Fibroblast of lung (primary cell): Measurements from ENCODE around the gene TM7SF2. TPM values are rescaled to one million over a fixed set of nuclear protein-coding genes. Genes with fewer than 3 reads are reported as not detected.

Experiments used
- DNase-seq, 2 donors: peaks; one replicate each; pipeline versions ENCODE4 v3.0.0 to v3.0.0-alpha.2; 2010; ENCODE audit warnings: low read depth in 2 of 2
- H2AFZ ChIP-seq: 2 replicates; pipeline ENCODE4 v1.5.1; 2012; ENCODE audit warnings: low read length, control low read depth, inconsistent platforms
- H3K27ac ChIP-seq: 2 replicates; pipeline ENCODE4 v1.5.1; 2011; ENCODE audit warnings: low read length, control low read depth; ENCODE audit not compliant: insufficient read depth
- H3K27me3 ChIP-seq: 2 replicates; pipeline ENCODE4 v1.5.1; 2011; ENCODE audit warnings: mild to moderate bottlenecking, low read length; ENCODE audit not compliant: control insufficient read depth, insufficient read depth
- H3K36me3 ChIP-seq: 2 replicates; pipeline ENCODE4 v1.5.1; 2011; ENCODE audit warnings: low read length; ENCODE audit not compliant: control insufficient read depth, insufficient read depth
- H3K4me1 ChIP-seq: 2 replicates; pipeline ENCODE4 v1.5.1; 2011; ENCODE audit warnings: low read length; ENCODE audit not compliant: control insufficient read depth, insufficient read depth; ENCODE audit errors: extremely low read depth
- H3K4me2 ChIP-seq: 2 replicates; pipeline ENCODE4 v1.5.1; 2011; ENCODE audit warnings: low read length, control low read depth; ENCODE audit not compliant: insufficient read depth; ENCODE audit errors: extremely low read depth
- H3K4me3 ChIP-seq, 4 experiments: fragments of 200-600 bp in 1 of 4; sonication (generic) in 1 of 4; replicated peaks in 1 of 4; 2 replicates each; pipeline ENCODE4 v1.5.1; 2011 to 2016; ENCODE audit warnings: low read length in 4 of 4, low read depth in 3 of 4, mild to moderate bottlenecking in 3 of 4, control low read depth in 2 of 4, inconsistent platforms in 1 of 4, mixed read lengths in 1 of 4; ENCODE audit not compliant: insufficient read depth in 1 of 4; ENCODE audit errors: control extremely low read depth in 1 of 4
- H3K79me2 ChIP-seq: 2 replicates; pipeline ENCODE4 v1.5.1; 2012; ENCODE audit warnings: mild to moderate bottlenecking, low read length, inconsistent platforms; ENCODE audit not compliant: control insufficient read depth, insufficient read depth
- H3K9ac ChIP-seq: 2 replicates; pipeline ENCODE4 v1.5.1; 2011; ENCODE audit warnings: mild to moderate bottlenecking, low read length, control low read depth; ENCODE audit not compliant: insufficient read depth
- H3K9me3 ChIP-seq: 2 replicates; pipeline ENCODE4 v1.5.1; 2012; ENCODE audit warnings: low read depth, low read length; ENCODE audit not compliant: control insufficient read depth, insufficient read depth
- H4K20me1 ChIP-seq: 2 replicates; pipeline ENCODE4 v1.5.1; 2011; ENCODE audit warnings: low read length; ENCODE audit not compliant: control insufficient read depth, insufficient read depth; ENCODE audit errors: extremely low read depth
- CTCF ChIP-seq, 2 donors: IDR thresholded peaks in 1 of 2; conservative IDR thresholded peaks in 1 of 2; 1 replicate in 1 of 2; 2 replicates in 1 of 2; pipeline ENCODE4 v1.5.1; 2011 to 2012; ENCODE audit warnings: low read length in 2 of 2, control low read depth in 1 of 2, inconsistent platforms in 1 of 2, low read depth in 1 of 2, mild to moderate bottlenecking in 1 of 2
- EZH2 ChIP-seq: IDR thresholded peaks from 2 replicates; pipeline ENCODE4 v1.5.1; 2012; ENCODE audit warnings: low read length, control low read depth, mild to moderate bottlenecking; ENCODE audit errors: missing control alignments
- polyA plus RNA-seq, 2 donors: library from polyadenylated mRNA; depleted of rRNA in 1 of 2; stranded (reverse) in 1 of 2; unstranded in 1 of 2; fragments of >200 nt; gene quantifications; 2 replicates each; pipeline ENCODE4 v1.2.1, GENCODE V29; 2011 to 2012; ENCODE audit warnings: missing spikeins in 1 of 2
- total RNA-seq: library from RNA; depleted of rRNA; stranded (reverse); fragments of >200 nt; gene quantifications from 2 replicates; pipeline ENCODE4 v1.2.1, GENCODE V29; 2014

The TM7SF2 gene
- total and polyA plus RNA-seq, 2 donors (not counting 1 experiment from before 2014, with no cell fraction given) = 11.7 to 89.5 TPM

DNA sequence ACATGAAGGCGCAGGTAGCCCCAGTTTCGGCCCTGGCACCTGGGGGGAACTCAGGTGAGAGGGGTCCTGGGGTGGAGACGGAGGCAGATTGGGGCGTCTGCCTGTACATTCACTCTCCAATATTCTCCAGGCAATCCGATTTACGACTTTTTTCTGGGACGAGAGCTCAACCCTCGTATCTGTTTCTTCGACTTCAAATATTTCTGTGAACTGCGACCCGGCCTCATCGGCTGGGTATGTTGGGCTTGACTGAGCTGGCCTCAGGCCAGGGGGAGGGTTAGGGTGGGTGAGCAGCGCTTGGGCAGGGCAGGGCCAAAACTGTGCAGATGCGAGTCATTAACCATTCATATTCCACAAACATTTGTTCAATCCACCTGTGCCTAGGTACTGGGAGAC lies 1.7 kb downstream of the TM7SF2 start:
- peak overlapping the region; percentile 96 for H3K4me2 ChIP-seq
- H3K9me3 ChIP-seq = no peaks in the 10 kb centered on the region
- H4K20me1 ChIP-seq = no peaks in the 10 kb centered on the region
- no peak overlapping the region for H3K27ac ChIP-seq
- peak overlapping the region; percentile 55 to 68 (median 62) for H3K4me3 ChIP-seq
- no peaks in the 10 kb centered on the region for H3K27me3 ChIP-seq
- H3K36me3 ChIP-seq = peaks cover 13% of the 10 kb centered on the region
- no peak overlapping the region for H3K9ac ChIP-seq
- no peak overlapping the region for H2AFZ ChIP-seq
- H3K79me2 ChIP-seq = peaks cover 13% of the 10 kb centered on the region
- DNase-seq = peak in 1 of 2 donors; percentile 24
- no peak for TF ChIP-seq CTCF (conservative IDR thresholded peaks at IDR 0.05 in 1 of 2, IDR thresholded peaks at IDR 0.05 in 1 of 2; ENCODE audit: low read depth in 1 of 2, low read length in 2 of 2)
- H3K4me1 ChIP-seq = peaks cover 19% of the 10 kb centered on the region

DNA sequence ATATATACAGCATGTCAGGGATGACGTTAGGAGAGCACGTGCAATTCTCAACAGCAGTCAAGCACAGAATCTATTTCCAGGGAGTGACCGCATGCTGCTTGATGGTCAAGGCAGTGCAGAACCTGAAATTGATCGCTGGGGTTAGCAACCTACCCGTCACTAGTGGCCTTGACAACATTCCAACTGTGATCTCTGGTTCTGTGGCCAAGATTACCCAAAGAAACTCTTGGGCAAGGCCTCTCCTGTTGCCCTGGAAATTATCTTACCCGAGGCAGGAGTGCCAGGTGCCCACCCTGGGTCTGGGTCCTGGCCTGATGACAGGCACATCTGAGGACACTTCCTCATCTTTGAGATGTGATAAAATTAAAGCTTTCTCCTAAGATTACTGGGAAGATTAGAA lies 2.2 kb downstream of the TM7SF2 start:
- peaks cover 13% of the 10 kb centered on the region for H3K36me3 ChIP-seq
- no peak overlapping the region for H3K4me2 ChIP-seq
- no peak overlapping the region for H3K27ac ChIP-seq
- peak overlapping the region in 1 of 4 experiments; percentile 68 for H3K4me3 ChIP-seq
- H3K79me2 ChIP-seq = peaks cover 13% of the 10 kb centered on the region
- H3K4me1 ChIP-seq = peaks cover 19% of the 10 kb centered on the region
- H2AFZ ChIP-seq = no peak overlapping the region
- H4K20me1 ChIP-seq = no peaks in the 10 kb centered on the region
- DNase-seq = no peak
- no peak overlapping the region for H3K9ac ChIP-seq
- no peak for TF ChIP-seq CTCF (conservative IDR thresholded peaks at IDR 0.05 in 1 of 2, IDR thresholded peaks at IDR 0.05 in 1 of 2; ENCODE audit: low read depth in 1 of 2, low read length in 2 of 2)
- no peak for TF ChIP-seq EZH2
- no peaks in the 10 kb centered on the region for H3K27me3 ChIP-seq
- H3K9me3 ChIP-seq = no peaks in the 10 kb centered on the region

DNA sequence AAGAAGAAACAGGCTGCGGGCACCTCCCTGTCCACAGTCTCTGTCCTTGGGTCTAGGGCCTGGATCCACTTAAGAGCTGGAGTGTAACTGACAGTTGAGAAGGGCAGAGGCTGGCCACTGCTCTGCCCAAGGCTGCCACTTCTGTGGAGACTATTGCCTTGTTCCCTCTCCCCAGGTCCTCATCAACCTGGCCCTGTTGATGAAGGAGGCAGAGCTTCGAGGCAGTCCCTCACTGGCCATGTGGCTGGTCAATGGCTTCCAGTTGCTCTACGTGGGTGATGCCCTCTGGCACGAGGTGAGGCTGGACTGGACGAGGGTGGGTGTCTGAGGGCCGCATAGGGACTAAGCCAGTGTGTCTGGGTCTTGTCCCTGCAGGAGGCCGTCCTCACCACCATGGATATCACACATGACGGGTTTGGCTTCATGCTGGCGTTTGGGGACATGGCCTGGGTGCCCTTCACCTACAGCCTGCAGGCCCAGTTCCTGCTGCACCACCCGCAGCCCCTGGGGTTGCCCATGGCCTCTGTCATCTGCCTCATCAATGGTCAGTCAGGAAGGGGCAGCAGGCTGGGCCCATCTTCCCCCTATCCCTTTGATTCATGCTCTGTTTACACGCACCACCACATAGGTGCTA lies 3.0 kb downstream of the TM7SF2 start:
- no peak overlapping the region for H3K27ac ChIP-seq
- H3K36me3 ChIP-seq = peaks cover 9% of the 10 kb centered on the region
- TF ChIP-seq EZH2 = no peak
- no peak for TF ChIP-seq CTCF (conservative IDR thresholded peaks at IDR 0.05 in 1 of 2, IDR thresholded peaks at IDR 0.05 in 1 of 2; ENCODE audit: low read depth in 1 of 2, low read length in 2 of 2)
- no peak overlapping the region for H2AFZ ChIP-seq
- H4K20me1 ChIP-seq = no peaks in the 10 kb centered on the region
- H3K4me1 ChIP-seq = peaks cover 19% of the 10 kb centered on the region
- no peaks in the 10 kb centered on the region for H3K9me3 ChIP-seq
- DNase-seq = no peak
- H3K9ac ChIP-seq = no peak overlapping the region
- H3K79me2 ChIP-seq = peaks cover 13% of the 10 kb centered on the region
- no peak overlapping the region for H3K4me3 ChIP-seq
- H3K27me3 ChIP-seq = no peaks in the 10 kb centered on the region
- H3K4me2 ChIP-seq = no peak overlapping the region
